ENCODE measurements around the gene AIDA.
"Not testable (repeated sequence)": the region's sequence is repeated elsewhere in the genome, so short reads cannot be mapped to it uniquely, and the experiment has no call there.

Gene AIDA

GRCh38 chr1:222713091-222713961 lies 1.0 kb upstream of the AIDA start:
- peak; percentile 78 to 81 for DNase-seq (ENCODE audit: low read depth in 2 of 2)

- peak; percentile 22 to 29 for DNase-seq (ENCODE audit: low read depth in 2 of 2)
Observed at GRCh38 chr1:222711319-222712252, 705 bp downstream of the AIDA start.

- no peak for DNase-seq (ENCODE audit: low read depth in 2 of 2)
Observed at GRCh38 chr1:222709700-222710153, 2.6 kb downstream of the AIDA start.

- DNase-seq (ENCODE audit: low read depth in 2 of 2) = no peak
Observed at GRCh38 chr1:222706815-222707214, 5.5 kb downstream of the AIDA start.

GRCh38 chr1:222704260-222704659 lies 8.0 kb downstream of the AIDA start:
- DNase-seq (ENCODE audit: low read depth in 2 of 2) = no peak

- DNase-seq (ENCODE audit: low read depth in 2 of 2) = no peak
Observed at GRCh38 chr1:222702210-222702609, 10.1 kb downstream of the AIDA start.

- DNase-seq (ENCODE audit: low read depth in 2 of 2) = no peak
Observed at GRCh38 chr1:222697826-222698225, 14.5 kb downstream of the AIDA start.

GRCh38 chr1:222697203-222697602 lies 15.1 kb downstream of the AIDA start:
- DNase-seq (ENCODE audit: low read depth in 2 of 2) = no peak

- no peak for DNase-seq (ENCODE audit: low read depth in 2 of 2)
Observed at GRCh38 chr1:222696741-222697140, 15.6 kb downstream of the AIDA start.

GRCh38 chr1:222694927-222695326 lies 17.4 kb downstream of the AIDA start:
- no peak for DNase-seq (ENCODE audit: low read depth in 2 of 2)

- no peak for DNase-seq (ENCODE audit: low read depth in 2 of 2)
Observed at GRCh38 chr1:222691016-222691415, 21.3 kb downstream of the AIDA start.

- DNase-seq (ENCODE audit: low read depth in 2 of 2) = no peak
Observed at GRCh38 chr1:222680080-222680479, 32.2 kb downstream of the AIDA start.

GRCh38 chr1:222670110-222670509 lies 42.2 kb downstream of the AIDA start:
- DNase-seq (ENCODE audit: low read depth in 2 of 2) = no peak

- DNase-seq (ENCODE audit: low read depth in 2 of 2) = not testable (repeated sequence)
Observed at GRCh38 chr1:222669107-222669506, 43.2 kb downstream of the AIDA start.

GRCh38 chr1:222668184-222668583 lies 44.1 kb downstream of the AIDA start:
- DNase-seq (ENCODE audit: low read depth in 2 of 2) = not testable (repeated sequence)

GRCh38 chr1:222665964-222666363 lies 46.3 kb downstream of the AIDA start:
- DNase-seq (ENCODE audit: low read depth in 2 of 2) = no peak

GRCh38 chr1:222663431-222663934 lies 48.8 kb downstream of the AIDA start:
- no peak for DNase-seq (ENCODE audit: low read depth in 2 of 2)

GRCh38 chr1:222657899-222658298 lies 54.4 kb downstream of the AIDA start:
- DNase-seq (ENCODE audit: low read depth in 2 of 2) = no peak

- no peak for DNase-seq (ENCODE audit: low read depth in 2 of 2)
Observed at GRCh38 chr1:222656391-222657155, 55.7 kb downstream of the AIDA start.

- peak; percentile 30 to 34 for DNase-seq (ENCODE audit: low read depth in 2 of 2)
Observed at GRCh38 chr1:222654849-222655248, 57.4 kb downstream of the AIDA start.

GRCh38 chr1:222653178-222653827 lies 59.0 kb downstream of the AIDA start:
- no peak for DNase-seq (ENCODE audit: low read depth in 2 of 2)

All from activated CD4-positive, alpha-beta T cell treated with anti-CD3 and anti-CD28 coated beads for 24 hours (primary cell).